ENCODE measurements around the gene COL18A1.
"Not testable (repeated sequence)": the region's sequence is repeated elsewhere in the genome, so short reads cannot be mapped to it uniquely, and the experiment has no call there.

Gene COL18A1

DNA sequence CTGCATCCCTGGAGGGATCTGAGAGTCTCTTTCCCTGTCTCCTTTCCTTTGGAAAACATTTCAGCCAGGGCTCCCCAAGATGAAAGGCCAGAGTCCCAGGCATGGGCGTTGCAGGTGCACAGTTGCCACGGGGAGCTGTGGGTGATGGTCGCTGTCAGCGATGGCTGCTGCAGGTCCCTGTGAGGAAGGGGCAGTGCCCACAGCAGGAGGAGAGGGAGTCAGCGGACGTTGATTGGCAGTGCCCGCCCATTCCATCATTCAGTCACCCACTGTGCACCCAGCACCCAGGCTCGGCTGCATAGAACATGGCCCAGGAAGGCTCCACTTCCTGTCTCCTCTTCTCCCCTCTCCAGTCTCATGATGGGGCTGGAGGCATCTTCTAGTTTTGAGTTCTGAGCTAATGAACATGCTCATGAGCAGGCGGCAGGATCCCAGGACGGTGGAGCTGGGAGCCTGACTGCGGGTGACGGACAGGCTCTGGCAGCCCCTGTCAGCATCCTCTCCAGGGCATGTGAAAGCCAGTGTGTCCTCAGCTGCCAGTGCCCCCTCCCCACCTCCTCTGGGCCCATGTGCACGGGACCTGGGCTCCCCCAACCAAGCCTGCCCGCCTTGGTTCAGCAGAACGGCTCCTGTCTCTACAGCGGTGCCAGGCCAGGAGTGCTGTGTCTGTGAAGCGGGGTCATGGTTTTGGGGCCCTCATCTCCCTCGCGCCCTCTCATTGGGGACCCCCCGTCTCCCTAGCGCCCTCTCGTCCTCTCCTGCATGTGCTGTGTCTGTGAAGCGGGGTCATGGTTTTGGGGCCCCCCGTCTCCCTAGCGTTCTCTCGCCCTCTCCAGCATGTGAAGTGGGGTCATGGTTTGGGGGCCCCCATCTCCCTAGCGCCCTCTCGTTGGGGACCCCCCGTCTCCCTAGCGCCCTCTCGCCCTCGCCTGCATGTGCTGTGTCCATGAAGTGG is 24.5 kb downstream of the COL18A1 start:
- no peak for DNase-seq

DNA sequence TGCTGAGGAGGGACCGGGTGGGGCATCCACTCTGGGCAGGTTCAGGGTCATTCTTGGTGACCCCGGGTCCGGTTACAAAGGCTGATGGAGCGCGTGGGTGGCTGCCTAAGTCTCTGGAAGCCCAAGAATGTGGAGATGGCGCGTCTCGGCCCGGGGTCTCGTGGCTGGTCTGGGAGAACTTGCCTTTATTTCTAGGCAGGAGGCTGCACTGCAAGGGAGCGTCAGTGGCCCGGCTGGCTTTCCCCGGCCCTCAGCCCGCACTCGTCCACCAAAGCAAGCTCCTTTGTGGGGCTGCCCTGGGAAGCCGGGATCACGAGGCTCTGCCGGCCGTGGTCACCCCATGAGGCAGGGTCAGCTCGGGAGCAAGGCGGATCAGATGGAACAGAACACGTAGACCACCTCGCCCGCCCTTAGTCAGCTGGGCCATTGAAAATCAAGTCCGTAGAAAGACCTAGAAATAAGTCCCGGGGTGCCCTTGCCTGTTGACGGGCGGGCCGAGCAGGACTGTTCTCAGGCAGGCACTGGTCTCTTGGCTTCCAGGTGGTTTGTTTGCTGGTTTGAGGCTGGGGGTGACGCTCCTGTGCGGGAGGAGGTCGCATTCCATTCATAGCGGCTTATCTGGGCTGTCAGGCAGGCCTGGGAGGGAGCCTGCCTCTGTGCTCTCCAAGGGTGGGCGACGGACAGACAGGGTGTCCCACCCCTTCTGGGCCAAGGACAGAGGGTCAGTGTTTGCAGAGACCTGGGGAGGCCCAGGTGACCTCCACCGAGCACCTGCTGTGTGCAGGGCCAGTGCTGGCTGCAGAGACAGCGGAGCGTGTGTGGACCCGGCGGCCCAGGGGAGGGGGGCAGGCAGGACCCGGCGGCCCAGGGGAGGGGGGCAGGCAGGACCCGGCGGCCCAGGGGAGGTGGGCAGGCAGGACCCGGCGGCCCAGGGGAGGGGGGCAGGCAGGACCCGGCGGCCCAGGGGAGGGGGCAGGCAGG is 25.8 kb downstream of the COL18A1 start:
- DNase-seq: no peak

DNA sequence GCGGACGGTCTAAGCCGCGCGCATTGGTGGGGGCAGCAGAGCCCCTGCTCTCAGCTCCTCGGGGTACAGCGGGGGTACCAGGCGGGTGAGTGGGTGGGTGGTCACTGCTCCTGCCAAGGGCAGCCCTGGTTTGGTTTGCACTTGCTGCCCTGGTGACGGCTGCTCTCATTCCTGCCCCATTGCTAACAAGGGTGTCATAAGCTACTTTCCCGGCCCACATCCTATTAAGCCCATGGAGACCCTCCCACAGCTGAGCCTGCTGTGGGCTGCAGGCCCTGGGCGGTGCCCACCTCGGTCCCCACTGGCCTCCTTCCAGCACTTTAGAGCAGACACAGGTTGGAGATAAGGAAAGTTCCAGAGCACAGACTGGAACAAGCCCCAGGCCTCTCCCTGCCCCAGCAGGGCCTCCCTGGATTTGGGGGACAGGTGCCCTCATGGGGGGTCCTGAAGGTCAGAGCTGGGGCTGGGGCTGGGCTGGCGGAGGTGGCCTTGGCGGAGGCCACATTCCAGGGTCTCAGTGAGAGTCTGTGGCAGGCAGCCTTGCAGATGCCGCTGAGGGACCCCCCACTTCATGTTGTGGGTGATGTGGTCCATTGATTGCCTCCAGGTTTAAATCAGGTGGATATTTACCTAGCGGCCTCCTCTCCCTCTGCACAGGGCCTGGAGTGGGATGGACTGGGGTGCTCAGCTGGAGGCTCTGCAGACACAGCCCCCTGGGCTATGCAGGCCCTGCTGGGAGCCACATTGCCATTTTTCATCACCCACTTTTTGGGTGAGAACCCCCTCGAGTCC is 27.0 kb downstream of the COL18A1 start:
- no peak for DNase-seq

DNA sequence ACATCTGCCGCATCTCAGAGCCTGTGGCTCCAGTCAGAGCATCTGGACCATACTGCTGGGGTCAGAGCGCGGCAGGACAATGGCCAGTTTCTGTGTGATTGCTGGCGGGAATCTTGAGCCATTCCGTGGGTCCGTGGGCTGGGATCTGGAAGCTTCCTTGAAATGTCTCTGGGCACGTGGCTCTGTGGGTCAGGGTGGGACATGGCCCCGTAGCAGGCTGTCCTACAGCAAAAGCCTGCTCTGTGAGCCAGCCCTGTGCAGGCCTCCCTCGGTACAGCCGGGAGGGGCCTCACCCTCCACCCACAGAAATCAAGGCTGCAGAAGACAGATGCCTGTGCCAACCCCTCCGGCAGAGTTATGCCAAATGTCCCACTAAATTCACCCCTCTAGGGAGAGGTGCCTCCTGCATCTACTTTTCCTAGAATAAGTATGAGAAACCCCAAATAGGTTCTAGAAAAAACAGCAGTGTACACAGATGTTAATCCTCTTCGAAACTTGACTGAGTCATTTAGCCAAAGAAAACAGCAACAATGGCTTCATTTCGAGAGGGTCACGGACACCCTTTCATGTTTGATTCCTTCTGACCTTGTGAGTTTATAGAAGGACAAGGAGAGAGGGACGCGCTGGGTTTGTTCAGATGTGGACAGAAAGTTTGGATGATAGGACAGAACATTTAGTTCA is 27.8 kb downstream of the COL18A1 start:
- DNase-seq: no peak

DNA sequence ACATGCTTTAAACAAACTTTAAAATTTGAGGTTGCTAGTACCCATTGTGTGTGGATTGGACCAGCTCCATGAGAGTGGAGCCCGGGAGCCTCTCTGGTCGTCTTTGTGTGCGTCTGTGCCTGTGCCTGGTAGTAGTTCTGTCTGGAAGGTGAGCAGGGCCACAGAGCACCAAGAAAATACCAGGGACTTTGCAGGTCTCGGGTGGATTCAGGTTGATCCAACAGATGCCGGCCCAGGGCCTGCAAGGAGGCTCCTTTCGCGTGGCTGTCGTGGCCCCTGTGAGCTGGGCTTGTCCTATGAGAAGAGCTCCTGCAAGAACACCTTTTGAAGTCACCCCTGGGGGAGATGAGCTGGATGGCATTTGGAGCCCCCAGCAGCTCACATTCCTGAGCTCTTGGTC is 28.3 kb downstream of the COL18A1 start:
- DNase-seq: no peak

DNA sequence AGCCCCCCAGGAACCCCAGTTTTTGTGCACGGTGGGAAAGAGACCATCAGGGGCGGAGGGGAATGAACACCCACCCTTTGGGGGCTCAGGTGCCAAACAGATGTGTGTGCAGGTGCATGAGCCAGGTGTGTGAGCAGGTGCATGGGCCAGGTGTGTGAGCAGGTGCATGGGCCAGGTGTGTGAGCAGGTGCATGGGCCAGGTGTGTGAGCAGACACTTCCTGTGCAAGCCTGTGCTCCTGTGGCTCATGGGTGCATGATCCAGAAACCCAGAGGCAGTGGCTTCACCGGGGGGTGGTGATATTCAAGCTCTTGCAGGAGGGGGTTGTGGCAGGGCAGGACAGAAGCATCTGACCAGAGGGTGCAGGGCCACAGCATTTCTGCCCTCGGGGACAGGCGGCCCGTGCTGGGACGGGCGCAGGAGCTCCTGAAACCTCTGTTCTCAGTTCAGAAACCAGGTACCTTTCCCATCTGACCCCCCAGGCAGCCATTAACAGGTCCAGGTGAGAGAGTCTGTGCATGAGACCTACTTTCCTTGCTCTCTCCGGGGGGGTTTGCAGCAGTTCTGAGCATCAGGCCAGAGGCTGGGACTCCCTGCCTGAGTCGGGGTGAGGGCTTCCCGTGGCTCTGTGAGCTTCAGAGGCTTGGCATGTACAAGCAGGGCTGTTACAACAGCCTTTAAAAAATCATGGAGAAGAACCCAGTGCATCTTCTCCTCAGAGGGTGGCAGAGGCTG is 29.1 kb downstream of the COL18A1 start:
- DNase-seq: no peak

DNA sequence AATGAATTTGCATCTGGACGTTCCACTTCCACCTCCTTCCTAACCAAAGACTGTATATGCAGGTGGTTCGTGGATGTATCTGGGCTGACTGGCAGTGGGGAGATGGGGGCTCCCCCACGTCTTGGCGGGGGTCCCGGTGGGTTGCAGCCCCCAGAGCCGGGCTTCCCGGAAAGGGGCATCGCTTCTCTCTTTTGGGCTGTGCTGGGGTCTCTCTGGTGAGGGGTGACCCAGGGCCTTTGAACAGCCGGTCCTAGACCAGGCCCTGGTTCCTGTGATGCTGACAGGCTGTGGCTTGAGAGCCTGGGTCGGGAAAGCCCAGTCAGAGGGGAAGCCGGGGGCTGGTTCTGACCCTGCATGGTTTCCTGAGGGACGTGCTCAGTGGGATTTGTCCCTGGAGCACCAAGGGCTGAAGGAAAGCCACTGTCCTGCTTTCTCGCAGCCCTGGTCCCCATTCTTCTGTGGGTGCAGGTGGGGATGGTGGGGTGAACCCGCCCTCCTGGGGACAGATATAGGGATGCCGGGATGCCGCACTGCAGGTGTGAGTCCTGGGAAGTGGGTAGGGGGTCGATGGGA is 29.8 kb downstream of the COL18A1 start:
- no peak for DNase-seq

DNA sequence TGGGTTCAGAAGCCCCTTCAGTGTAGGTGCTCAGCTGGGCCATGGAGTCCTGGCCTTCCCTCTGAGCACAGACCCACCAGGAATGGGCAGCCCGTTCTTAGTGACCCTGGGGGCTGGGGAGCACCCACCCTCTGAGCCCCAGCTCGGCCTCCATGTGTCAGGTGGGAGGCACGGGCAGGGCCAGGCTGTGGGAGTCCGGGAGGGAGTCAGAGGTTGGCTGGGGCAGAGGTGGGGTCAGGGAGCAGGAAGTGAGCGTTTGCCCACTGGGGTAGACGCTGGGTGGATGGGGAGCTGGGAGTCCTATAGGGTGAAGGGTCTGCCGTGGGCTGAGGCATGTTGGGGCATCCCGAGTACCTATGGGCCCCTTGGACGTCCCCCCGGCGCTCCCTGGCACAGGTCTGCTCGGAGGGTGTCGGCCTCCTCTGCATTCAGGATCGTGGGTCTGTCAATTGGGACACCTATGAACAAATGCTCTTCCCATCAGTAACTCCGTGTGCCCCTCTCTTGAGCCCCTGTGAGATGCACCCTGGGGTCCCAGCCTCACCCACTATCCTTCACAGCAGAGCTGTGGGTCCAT is 30.5 kb downstream of the COL18A1 start:
- no peak for DNase-seq

DNA sequence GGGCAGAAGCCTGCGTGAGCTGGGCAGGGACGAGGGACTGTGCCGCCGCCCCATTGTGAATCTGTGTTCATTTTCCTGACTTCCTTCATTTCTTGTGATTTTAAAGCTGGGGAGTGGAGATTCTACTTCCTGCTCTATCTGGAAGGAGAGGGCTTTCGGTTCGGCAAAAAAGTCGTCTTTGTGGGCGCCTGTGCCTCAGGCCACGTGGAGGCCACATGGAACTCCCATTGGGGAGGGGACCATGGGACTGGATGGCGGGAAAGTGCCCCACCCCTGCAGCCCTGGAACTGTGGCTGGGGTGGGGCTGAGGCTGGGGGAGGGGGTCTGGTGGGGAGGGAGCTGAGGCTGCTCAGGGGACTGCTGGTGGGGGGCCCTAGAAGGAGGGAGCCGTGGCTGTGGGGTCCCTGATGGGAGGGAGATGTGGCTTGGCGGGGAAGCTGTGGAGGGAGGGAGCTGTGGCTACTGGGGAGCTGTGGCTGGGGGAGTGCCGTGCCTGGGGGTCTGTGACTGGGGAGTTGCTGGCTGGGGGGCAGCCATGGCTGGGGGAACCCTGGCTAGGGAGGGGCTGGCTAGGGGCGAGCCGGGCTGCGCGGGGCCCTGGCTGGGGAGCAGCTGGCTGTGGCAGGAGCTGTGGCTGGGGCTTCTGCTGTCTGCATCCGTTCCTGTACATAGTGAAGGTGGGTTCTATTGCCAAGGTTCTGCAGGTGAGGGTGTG is 31.5 kb downstream of the COL18A1 start:
- no peak for DNase-seq

DNA sequence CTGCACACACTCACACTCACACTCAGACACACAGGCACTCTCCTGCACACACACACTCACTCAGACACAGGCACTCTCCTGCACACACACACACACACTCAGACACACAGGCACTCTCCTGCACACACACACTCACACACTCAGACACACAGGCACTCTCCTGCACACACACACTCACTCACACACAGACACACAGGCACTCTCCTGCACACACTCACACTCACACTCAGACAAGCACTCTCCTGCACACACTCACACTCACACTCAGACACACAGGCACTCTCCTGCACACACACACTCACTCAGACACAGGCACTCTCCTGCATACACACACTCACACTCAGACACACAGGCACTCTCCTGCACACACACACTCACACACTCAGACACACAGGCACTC is 32.9 kb downstream of the COL18A1 start:
- not testable (repeated sequence) for DNase-seq

DNA sequence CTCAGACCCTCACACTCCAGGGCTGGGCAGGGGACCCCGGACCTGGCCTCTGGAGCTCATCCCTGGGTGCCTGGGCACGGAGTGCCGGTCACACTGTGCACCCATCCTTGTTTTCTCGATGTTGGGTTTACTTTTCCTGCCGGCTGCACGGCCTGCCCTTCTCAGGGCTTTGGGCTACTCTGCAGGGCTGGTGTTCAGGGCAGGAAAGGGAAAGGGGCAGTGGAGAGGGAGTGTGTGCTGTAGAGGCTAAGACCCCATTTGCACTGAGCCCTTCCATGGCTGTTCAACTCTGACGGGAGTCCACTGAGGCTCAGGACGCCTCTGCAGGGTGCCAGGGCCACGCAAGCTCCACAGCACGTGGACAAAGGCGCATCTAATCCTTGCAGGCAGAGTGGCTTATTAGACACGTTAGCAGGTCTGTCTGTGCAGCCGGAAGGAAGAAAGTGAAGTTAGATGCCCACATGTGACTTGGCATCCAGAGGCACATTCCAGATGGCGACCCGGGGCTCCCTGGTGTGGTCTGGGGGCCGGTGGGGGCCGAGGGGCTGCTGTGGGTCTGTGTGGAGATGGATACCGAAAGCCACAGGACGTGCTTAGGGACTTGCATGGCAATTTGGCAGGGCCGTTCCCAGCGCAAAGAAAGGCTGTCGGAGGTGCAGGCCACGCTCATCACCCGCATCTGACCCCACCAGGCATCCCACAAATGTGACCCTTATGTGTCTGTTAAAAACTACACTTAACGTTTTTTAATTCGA is 33.6 kb downstream of the COL18A1 start:
- no peak for DNase-seq

DNA sequence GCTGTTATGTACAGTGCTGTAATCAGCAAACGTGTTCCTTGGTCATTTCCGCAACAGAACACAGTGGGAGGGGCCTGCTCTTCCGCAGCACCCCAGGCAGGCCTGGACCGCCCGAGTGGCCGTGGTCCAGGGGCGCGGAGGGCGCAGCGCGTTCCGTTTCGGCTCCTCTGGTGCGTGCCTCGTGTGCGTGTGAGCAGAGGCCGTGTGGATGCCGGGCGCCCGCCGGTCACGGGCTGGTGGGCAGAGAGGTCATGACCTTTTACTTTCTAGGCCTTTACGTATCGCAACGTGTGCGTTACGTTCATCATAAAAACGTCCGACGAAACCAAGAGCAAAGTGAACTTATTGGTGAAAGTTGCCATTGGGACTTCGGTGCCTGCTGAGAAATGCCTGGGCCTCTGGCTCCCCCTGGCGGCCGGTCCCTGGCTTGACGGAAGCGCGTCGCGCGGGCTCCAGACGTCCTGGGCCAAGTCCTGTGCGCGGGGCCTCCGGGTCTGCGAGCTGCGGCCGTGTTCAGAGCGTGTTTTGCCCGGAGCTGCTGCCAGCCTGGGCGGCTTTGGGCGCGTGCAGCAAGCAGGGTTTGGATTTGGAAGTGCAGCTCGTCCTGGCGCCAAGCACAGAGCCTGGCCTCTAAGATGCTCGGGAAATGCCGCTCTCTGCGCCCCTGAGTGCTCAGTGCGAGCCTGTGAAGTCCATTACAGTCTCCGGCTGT is 34.4 kb downstream of the COL18A1 start:
- DNase-seq: peak; percentile 90

DNA sequence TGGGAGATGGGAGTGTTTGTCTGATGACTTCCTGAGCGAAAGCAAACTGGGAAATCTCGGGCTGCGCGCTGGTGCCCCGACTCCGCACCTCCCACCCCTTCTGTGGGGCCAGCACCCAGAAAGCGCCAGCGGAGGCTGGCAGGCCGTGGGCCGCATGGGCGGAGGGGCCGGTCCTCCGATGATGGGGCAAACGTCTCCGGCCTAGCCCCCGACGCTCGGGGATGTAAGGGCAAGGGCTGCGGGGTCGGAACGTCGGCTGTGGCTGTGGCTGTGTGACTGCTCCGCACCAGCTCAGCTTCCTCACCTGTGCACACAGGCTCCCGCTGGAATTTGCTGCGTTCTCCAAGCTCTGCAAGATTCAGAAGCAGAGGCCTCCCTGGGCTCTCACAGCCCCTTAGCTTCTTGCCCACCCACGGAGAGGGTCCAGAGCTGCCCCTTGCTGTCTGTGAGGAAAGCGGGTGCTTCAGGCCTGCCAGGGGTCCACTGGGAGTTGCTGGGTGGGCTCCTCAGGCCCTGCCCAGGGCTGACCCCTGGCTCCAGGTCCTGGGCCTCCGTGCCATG is 35.0 kb downstream of the COL18A1 start:
- no peak for DNase-seq

DNA sequence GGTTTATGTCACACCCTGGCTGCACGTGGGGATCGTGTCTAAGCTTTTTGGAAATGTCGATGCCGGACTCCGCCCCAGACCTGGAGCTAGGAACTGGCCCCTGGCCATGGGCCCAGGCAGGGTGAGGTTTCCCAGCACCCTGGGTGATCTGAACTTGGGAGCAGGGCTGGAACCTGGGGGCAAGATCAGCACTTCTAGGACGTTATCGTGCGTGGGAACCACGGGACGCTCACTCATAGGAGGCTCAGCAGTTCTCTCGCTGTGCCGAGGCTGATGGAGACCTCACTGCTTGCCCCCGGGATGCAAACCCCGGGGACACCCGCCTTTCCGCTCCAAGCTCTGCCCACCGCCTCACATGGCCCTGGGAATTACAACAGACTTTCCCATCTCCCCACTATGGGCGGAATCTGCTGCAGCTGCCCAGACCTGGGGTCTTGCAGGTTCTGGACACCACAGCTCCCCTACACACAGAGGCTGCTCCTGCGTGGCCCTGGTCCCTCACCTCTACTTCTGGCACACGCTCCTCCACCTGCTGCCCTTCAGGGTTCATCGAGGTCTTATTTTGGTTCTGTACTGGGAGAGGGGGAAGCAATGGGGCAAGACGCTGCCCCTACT is 35.9 kb downstream of the COL18A1 start:
- DNase-seq: no peak

DNA sequence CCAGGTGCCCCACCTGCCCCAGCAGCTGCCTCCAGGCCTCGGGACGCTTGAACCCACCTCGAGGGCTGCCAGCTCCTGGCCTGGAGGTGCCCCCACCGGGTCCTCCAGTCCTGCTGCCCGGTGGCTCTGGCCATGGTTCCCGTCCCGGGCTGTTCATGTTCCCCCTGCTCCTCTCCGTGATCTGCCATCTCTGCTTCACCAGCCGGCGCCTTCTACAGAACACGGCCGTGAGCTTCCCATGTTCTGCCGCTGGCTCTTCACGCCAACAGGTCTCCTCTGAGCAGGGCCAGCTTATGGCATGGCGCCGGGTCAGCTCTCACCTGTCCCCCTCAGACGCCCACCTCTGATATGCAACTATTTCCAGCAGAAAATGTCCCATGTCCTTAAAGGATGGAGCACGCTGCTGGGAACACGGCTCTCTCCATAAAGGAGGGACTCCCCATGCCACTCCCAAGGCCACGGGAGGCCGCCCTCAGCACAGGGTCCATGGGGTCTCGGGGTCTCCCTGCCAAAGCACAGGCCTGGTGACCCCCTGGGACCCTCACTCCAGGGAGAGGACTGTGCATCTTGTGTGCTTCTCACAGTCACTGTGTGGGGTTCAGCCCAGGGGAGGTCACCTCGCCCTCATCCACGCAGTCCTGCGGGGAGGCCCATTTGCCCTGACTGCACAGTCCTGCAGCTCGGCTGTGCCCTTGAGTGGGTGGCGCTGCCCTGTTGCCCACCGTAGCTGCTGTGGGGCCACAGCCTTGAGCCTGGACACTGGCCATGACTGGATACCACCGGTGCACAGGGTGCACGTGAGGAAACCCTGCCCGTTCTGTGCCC is 36.7 kb downstream of the COL18A1 start:
- no peak for DNase-seq

DNA sequence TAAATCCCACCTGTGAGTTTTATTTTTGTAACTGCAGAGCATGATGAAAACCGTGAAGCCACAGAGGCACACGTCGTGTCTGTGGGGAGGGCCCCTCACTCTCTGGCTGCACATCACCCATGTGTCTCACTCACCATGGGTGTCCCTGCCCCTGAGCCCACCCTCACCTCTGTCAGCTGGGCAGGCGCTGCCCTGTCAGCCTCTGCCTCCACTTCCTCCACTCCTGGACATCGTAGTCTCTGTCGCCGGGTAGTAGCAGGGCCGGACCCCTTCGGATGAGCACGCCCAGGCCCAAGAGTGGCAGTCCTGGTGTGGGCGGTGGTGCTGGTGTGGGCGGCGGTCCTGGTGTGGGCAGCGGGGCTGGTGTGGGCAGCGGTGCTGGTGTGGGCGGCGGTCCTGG is 37.3 kb downstream of the COL18A1 start:
- no peak for DNase-seq

Data from activated CD4-positive, CD25-positive, alpha-beta regulatory T cell treated with anti-CD3 and anti-CD28 coated beads, Interleukin-2, amount 50 U/mL, for 72 hours (primary cell).